Hematopoietic multipotent progenitor cell treated with erythropoietin and hydrocortisone succinate and interleukin-3 and kit ligand, for 4 days (in vitro differentiated cells): ENCODE data around the gene ORAI2.
A peak's percentile ranks its signal among the peaks of the same experiment; 100 is the strongest.
"Not testable (repeated sequence)": the region's sequence is repeated elsewhere in the genome, so short reads cannot be mapped to it uniquely, and the experiment has no call there.

Experiments used
- DNase-seq: peaks from one replicate; pipeline ENCODE4 v3.0.0-alpha.2; 2015

Gene ORAI2

GRCh38 chr7:102433219-102434038 lies at the start of gene ORAI2:
Gene ORAI2 (plus strand): TSS chr7:102433575. CDS start chr7:102438957, 5,382 bp downstream.
- DNase-seq: peak; percentile 90

DNA sequence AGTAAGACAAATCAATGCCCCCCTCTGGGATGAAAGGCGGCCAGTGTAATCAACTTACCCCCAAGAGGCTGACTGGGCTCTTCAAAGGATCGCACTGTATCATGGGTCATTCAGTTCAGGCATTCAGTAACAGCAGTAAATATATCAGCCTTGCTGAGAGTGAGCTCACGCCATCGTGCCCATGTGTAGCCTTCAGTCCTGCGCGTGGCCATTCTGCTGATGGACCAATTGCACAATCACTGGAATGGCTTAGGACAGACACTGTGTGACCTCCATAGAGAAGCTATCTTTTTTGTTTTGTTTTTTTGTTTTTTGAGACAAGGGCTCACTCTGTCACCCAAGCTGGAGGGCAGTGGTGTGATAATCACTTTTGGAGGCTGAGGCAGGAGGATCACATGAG lies 46.3 kb upstream of the ORAI2 start:
- DNase-seq: no peak

DNA sequence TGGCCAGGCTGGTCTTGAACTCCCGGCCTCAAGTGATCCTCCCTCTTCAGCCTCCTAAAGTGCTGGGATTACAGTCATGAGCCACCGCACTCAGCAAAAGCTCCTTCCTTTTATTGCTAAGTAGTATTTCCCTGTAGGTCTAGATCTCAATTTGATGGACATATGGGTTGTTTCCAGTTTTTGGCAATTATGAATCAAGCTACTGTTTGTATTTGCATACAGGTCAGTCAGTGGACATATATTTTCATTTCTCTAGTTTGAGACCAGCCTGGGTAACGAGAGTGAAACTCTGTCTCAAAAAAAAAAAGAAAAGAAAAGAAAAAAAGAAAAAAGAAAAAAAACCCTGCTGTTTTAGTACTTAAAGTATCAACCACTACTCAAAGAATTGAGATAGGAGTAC lies 43.6 kb upstream of the ORAI2 start:
- no peak for DNase-seq

DNA sequence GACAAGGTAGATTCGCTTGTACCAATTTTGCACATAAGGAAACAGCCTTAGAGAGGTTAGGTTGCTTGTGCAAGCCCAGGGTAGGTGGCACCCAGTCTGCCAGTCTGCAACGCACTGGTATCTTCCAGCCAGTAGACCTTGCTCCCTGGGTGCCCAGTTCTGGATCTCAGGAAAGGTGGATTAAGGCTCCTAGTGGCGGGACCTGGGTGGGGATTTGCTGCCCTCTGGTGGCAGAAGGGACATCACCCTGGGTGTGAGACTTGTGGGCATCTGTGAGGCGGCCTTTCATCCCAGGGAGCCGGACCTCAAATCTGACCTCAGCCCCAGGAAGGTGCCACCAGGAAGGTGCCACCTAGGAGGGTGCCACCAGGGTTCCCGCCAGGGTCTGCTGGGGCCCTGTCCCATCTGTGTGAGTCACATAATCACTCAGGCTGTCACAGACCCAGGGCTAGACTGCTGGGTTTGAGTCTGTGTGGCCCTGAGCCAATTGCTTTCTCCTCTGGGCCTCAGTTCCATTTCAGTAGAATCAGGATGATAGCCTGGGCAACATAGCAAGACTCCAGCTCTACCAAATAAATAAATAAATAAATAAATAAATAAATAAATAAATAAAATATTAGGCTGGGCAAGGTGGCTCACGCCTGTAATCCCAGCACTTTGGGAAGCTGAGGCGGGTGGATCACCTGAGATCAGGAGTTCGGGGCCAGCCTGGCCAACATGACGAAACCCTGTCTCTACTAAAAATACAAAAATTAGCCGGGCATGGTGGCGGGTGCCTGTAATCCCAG lies 42.5 kb upstream of the ORAI2 start:
- DNase-seq: peak; percentile 80

GRCh38 chr7:102392330-102392729 lies 41.0 kb upstream of the ORAI2 start:
- DNase-seq: no peak

- DNase-seq: no peak
Measured at GRCh38 chr7:102393467-102393866, 39.9 kb upstream of the ORAI2 start.

- DNase-seq: no peak
Measured at GRCh38 chr7:102395592-102395872, 37.8 kb upstream of the ORAI2 start.

DNA sequence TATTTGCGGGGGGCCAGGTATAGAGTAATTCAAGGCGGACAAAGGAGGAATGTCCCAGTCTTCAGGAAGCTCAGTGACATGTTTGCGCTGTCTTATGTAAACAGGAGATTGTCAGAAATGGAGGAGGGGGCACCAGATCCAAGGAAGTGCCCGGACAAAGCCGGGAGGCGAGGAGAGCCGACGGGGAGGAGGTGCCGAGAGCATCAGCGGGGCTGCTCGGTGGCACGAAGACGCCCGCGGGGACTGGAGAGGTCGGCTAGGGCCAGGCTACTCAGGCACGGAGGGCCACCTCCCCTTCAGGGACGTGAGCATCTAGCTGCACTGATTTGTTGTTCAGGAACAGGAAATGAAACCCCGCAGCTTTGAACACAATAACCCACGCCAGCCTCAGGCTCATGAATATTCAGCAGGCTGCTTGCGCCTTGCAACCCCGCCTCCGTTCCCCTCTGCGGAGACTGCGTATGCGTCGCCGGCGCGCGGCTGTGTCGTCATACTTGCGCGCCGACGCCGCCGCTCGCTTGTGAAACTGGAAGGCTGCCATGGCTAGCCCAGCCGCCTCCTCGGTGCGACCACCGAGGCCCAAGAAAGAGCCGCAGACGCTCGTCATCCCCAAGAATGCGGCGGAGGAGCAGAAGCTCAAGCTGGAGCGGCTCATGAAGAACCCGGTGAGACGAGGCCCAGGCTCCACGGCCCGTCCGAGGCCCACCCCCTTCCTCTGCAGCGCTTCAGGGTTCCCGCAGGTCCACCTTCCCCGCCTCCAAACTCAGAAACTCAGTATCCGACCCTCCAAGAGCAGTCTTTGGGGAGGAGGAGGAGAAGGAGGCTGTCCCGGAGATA lies 37.3 kb upstream of the ORAI2 start, which contains the start of gene PRKRIP1:
Gene PRKRIP1, plus strand, starts transcription at position 491 of the 837 bp plus-strand sequence. Its CDS starts 49 bp downstream, at position 540.
- peak; percentile 93 for DNase-seq

GRCh38 chr7:102396710-102397019 lies 36.7 kb upstream of the ORAI2 start:
- no peak for DNase-seq

DNA sequence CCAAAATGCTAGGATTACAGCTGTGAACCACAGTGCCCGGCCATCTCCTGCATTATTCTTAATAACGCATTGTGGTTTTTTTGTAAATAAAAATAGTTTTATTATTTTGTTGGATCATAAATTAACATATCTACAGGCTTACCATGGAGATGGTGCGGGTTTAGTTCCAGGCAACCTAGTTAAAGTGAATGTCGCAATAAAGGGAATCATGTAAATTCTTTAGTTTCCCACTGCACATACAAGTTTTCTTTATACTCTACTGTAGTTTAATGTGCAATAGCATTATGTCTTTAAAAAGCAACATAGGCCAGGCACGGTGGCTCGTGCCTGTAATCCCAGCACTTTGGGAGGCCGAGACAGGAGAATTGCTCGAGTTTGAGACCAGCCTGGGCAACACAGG lies 34.8 kb upstream of the ORAI2 start:
- no peak for DNase-seq

DNA sequence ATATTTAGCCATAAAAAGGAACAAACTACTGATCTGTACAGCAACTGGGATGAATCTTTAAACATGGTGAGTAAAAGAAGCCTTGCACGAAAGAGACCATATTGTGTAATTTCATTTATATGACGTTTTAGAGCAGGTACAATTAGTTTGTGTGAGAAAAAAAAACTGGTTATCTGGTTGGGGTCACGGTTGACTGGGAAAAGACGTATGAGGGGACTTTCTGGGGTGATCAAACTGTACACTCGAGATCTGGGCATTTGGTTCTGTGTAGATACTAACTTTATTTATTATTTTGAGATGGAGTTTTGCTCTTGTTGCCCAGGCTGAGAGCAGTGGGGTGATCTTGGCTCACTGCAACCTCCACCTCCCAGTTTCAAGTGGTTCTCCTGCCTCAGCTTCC lies 33.0 kb upstream of the ORAI2 start:
- DNase-seq: no peak

GRCh38 chr7:102403563-102403962 lies 29.8 kb upstream of the ORAI2 start:
- no peak for DNase-seq

DNA sequence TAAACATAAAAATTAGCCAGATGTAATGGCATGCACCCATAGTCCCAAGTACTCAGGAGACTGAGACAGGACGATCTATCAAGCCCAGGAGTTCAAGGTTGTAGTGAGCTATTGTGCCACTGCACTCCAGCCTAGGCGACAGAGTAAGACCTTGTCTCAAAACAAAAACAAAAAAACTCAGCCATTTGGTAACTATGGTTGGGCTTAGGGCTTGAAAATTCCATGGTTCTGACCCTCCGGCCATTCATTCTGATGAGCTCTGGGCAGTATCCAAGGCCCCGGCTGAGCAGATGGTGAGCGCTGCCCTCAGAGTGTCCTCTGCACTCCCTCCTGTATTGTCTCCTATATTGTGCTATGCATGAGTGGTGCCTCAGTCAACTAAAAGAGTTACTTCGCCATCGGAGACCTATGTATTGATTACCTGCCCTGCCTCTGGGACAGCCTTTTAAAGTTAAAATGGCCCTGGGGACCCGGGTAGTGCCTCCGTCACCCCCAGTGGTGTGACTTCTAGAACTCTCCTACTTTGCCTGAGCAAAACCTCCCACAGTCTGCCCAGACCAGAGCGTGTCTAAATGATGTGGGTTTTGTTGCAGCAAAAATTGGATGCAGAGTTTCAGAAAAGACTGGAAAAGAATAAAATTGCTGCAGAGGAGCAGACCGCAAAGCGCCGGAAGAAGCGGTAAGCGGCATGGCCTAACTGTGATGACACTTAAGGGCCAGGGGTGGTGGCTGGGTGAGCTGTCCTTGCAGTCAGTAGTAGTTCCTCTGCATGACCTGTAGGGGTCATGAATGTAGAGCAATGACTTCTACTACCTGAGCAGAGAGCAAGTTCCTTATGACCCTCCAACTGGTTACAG lies 29.1 kb upstream of the ORAI2 start:
- DNase-seq: peak; percentile 89

DNA sequence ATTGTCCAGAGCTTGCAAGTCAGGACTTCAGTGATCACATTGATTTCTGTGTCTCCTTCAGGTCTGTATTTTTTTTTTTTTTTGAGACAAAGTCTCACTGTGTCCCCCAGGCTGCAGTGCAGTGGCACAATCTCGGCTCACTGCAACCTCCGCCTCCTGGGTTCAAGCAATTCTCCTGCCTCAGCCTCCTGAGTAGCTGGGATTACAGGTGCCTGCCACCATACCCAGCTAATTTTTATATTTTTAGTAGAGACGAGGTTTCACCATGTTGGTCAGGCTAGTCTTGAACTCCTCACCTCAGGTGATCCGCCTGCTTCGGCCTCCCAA lies 28.6 kb upstream of the ORAI2 start:
- not testable (repeated sequence) for DNase-seq

GRCh38 chr7:102407910-102408309 lies 25.5 kb upstream of the ORAI2 start:
- no peak for DNase-seq

DNA sequence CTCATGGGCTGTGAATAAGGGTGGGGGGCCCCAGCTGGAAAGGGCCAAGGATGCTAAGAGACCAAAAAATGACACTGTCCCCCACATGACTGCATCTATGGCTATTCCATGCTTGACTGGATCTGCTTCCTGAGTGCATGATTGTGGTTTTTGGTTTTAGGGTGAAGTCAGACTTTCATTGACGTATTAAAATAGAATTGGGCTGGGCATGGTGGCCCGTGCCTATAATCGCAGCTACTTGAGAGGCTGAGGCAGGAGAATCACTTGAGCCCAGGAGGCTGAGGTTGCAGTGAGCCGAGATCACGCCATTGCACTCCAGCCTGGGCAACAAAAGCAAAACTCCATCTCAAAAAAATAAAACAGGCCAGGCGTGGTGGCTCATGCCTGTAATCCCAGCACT lies 24.8 kb upstream of the ORAI2 start:
- DNase-seq: not testable (repeated sequence)

GRCh38 chr7:102409340-102409739 lies 24.0 kb upstream of the ORAI2 start:
- DNase-seq: no peak

- no peak for DNase-seq
Measured at GRCh38 chr7:102410123-102410522, 23.3 kb upstream of the ORAI2 start.

DNA sequence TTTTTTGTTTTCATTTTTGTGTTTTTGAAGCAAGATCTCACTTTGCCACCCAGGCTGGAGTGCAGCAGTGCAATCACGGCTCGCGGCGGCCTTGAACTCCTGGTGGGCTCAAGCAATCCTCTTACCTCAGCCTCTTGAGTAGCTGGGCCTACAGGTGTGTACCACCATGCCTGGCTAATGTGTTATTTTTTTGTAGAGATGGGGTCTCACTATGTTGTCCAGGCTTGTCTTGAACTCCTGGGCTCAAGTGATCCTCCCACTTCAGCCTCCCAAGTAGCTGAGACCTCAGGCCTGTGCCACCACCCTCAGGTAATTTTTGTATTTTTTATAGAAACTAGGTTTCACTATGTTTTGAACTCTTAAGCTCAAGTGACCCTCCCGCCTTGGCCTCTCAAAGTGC lies 22.5 kb upstream of the ORAI2 start:
- DNase-seq: no peak

DNA sequence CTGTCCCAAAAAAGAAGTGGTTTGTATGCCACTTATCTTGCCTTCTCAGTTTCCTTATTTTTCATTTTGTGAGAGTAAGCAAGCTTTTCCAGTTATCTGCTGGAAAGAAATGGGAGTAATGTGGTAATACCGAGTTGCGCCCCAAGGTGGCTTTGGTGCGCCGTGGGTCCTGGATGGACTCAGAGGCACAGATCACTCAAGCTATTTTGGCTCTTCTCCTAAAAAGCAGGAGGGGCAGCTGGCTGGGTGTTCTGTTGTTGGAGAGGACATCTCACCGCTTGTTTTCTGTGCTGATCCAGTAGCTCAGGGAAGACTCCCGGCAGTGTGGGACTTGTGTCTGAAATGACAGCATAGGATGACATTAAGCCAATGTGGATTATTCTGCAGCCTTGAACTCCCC lies 20.8 kb upstream of the ORAI2 start:
- peak; percentile 83 for DNase-seq

DNA sequence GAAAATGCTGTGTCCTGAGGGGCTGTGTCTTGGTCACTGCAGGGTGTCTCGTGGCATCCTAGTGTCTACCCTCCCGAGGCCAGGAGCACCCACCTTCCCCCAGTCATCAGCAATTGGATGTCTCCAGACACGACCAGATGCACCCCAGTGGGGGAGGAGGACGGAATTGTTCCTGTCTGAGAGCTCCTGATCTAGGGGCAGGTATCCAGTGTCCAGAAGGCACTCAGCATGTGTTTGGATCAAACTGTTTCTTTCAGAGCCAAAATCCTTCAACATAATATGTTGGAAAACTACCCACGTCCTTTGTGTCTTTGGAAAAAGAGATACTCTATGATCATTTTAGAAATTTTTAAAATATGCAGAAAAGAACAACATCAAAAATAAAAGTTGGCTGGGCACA lies 20.3 kb upstream of the ORAI2 start:
- DNase-seq: no peak

- DNase-seq: no peak
Measured at GRCh38 chr7:102413611-102414010, 19.8 kb upstream of the ORAI2 start.
